Measurements from ENCODE around the gene DHFR2.
A peak's percentile ranks its signal among the peaks of the same experiment; 100 is the strongest.
"Not testable (repeated sequence)": the region's sequence is repeated elsewhere in the genome, so short reads cannot be mapped to it uniquely, and the experiment has no call there.

DHFR2 gene

DNA sequence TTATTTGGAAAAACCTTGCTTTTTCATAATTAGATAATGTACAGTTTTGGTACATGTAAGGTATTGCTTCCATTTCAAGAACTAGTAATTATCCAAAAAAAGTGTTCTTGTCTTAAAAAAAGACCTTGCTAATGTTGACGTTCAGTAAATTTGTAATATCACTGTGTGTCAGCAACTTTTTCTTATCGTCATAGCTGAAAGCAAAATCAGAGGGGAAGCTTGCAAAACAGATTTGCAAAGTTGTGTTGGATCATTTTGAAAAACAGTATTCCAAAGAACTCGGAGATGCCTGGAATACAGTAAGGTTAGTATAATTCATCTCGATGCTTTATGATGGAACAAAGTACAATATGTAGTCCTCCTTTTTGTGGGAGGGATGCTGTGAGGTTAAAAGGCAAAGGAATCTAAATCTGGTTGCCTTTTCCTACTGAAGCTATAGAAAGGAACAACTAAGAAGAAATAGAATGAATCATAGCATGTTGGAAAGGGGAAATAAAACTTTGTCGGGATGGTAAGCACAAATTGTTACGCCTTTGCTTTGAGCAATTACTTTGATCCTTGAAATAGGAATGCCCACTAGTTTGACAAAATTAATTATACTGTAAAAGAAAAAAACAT, 1.6 kb upstream of the DHFR2 start:
- TF ChIP-seq POLR2A (IDR thresholded peaks at IDR 0.05; ENCODE audit: low read depth, low read length) (no peak), TAF1 (IDR thresholded peaks at IDR 0.05; ENCODE audit: borderline replicate concordance, low read depth, low read length) (no peak), POLR2AphosphoS5 (IDR thresholded peaks at IDR 0.05; ENCODE audit: low read depth, low read length) (no peak)
- FAIRE-seq (no peak), DNase-seq (ENCODE audit: insufficient read length) (no peak)

DNA sequence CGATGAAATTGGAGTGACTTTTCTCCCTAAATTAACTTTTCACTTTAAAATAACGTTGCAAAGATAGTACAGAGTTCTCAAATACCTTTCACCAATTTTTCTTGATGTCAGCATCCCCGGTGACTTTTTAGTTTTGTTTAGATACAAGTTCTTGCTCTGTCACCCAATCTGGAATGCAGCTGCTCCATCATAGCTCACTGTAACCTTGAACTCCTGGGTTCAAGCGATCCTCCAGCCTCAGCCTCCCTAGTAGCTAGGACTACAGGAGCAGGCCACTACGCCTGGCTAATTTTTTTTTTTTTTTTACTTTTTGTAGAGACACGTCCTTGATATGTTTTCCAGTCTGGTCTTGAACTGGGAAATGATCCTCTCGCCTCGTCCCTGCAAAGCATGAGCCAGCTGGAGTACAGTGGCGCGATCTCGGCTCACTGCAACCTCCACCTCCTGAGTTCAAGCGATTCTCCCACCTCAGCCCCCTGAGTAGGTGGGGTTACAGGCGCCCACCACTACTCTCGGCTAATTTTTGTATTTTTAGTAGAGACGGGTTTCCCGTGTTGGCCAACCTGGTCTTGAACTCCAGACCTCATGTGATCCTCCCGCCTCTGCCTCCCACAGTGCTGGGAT, 892 bp upstream of the DHFR2 start:
- FAIRE-seq = peak; percentile 21
- TF ChIP-seq POLR2AphosphoS5 (IDR thresholded peaks at IDR 0.05; ENCODE audit: low read depth, low read length) = no peak
- no peak for TF ChIP-seq TAF1 (IDR thresholded peaks at IDR 0.05; ENCODE audit: borderline replicate concordance, low read depth, low read length)
- no peak for TF ChIP-seq POLR2A (IDR thresholded peaks at IDR 0.05; ENCODE audit: low read depth, low read length)
- no peak for DNase-seq (ENCODE audit: insufficient read length)

DNA sequence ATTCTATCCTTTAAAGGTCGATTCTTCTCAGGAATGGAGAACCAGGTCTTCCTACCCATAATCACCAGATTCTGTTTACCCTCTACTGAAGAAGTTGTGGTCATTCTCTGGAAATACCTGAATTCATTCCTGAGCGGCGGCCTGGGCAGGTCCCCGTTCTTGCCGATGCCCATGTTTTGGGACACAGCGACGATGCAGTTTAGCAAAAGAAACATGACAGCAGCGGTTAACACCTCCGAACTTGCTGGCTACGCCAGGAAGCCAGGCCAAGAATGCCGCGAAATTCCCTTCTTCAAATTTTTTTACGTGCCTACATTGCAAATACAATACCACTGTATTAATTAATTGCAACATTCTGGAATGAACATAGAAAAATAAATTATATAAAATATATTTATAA, 1.4 kb downstream of the DHFR2 start:
- TF ChIP-seq TAF1 (IDR thresholded peaks at IDR 0.05; ENCODE audit: borderline replicate concordance, low read depth, low read length) = no peak
- TF ChIP-seq POLR2A (IDR thresholded peaks at IDR 0.05; ENCODE audit: low read depth, low read length) = no peak
- TF ChIP-seq POLR2AphosphoS5 (IDR thresholded peaks at IDR 0.05; ENCODE audit: low read depth, low read length) = no peak
- FAIRE-seq (no peak), DNase-seq (ENCODE audit: insufficient read length) (no peak)

DNA sequence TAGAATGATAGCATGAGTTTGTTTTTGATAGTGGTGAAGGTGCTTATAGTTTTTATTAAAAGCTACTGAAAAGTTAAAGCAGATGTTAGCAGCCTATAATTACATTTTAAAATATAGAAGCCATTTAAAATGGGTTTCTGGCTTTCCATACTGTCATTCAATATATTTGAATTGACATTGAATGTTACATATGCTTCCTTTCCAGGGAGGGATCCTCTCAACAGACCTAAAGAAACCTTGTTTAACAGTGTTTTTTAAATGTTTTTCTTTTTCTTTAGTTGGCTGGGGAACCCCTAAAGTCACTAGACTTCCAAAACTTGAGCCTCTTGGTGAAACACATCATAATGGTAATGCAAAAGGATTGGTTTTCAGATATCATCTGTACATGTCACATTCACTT, 12.2 kb downstream of the DHFR2 start:
- no peak for TF ChIP-seq POLR2AphosphoS5 (IDR thresholded peaks at IDR 0.05; ENCODE audit: low read depth, low read length)
- TF ChIP-seq TAF1 (IDR thresholded peaks at IDR 0.05; ENCODE audit: borderline replicate concordance, low read depth, low read length) = no peak
- TF ChIP-seq POLR2A (IDR thresholded peaks at IDR 0.05; ENCODE audit: low read depth, low read length) = no peak
- DNase-seq (ENCODE audit: insufficient read length) = no peak

DNA sequence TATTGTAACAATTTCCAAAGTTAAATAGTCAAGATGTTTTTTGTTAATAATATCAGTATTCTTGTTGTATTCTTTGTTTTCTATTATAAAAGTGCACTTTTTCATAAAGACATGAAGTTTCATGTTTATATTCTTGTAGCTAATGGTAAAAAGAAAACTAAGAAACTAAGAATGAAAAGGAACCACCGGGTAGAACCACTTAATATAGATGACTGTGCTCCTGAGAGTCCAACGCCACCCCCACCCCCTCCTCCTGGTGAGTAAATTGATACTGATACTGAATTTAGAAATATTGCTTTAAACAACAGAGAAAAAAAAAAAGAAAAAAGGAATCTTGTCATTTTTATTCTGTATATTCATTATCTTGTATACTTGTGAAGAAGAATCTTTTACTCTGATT, 13.4 kb downstream of the DHFR2 start:
- DNase-seq (ENCODE audit: insufficient read length) = no peak
- FAIRE-seq = no peak
- TF ChIP-seq POLR2AphosphoS5 (IDR thresholded peaks at IDR 0.05; ENCODE audit: low read depth, low read length) = no peak
- no peak for TF ChIP-seq TAF1 (IDR thresholded peaks at IDR 0.05; ENCODE audit: borderline replicate concordance, low read depth, low read length)
- no peak for TF ChIP-seq POLR2A (IDR thresholded peaks at IDR 0.05; ENCODE audit: low read depth, low read length)

More for the DNA sequence above, 12.2 kb downstream of the DHFR2 start:
- no peak for FAIRE-seq

DNA sequence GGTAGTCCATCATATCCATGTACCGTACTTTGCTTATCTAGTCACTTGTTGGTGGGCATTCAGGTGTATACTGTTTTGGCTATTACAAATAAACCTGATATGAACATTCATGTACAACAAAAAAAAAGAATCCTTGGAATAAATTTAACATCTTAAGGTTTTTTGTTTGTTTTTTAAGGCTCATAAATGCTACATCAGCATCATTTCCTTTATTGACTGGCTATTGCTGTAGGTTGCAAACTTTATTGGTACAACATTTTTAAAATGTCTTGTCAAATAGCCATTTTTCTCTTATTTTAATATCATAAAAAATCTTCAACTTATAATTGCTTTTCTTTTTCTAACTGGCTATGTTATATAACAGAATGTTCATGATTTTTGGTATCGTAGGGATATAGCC, 16.2 kb downstream of the DHFR2 start:
- TF ChIP-seq TAF1 (IDR thresholded peaks at IDR 0.05; ENCODE audit: borderline replicate concordance, low read depth, low read length) = no peak
- DNase-seq (ENCODE audit: insufficient read length) (no peak), FAIRE-seq (no peak)

- FAIRE-seq; DNase-seq (ENCODE audit: insufficient read length): not testable (repeated sequence)
Observed at GRCh38 chr3:94044100-94044936, 18.4 kb downstream of the DHFR2 start.

DNA sequence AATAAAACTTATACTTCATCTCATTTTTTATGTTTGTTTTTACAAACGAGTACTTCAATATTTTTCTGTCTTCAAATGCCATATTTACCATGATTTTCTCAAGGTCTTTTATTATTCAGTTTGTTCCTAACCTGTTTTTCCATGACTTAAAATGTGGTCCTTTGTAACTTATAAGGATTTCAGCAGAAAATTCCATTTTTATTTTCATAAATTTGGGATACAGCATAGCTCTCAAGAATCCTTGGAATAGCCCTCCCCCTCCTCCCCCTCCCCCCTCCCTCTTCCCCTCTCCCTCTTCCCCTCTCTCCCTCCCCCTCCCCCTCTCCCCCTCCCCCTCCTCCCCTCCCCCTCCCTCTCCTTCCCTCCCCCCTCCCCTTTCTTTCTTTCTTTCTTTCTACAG, 19.4 kb downstream of the DHFR2 start:
- DNase-seq (ENCODE audit: insufficient read length) (no peak), FAIRE-seq (no peak)
- TF ChIP-seq TAF1 (IDR thresholded peaks at IDR 0.05; ENCODE audit: borderline replicate concordance, low read depth, low read length) (no peak), POLR2A (IDR thresholded peaks at IDR 0.05; ENCODE audit: low read depth, low read length) (no peak), POLR2AphosphoS5 (IDR thresholded peaks at IDR 0.05; ENCODE audit: low read depth, low read length) (no peak)

- no peak for TF ChIP-seq POLR2AphosphoS5 (IDR thresholded peaks at IDR 0.05; ENCODE audit: low read depth, low read length)
- DNase-seq (ENCODE audit: insufficient read length) (no peak), FAIRE-seq (no peak)
Observed at GRCh38 chr3:94036909-94037507, 25.7 kb downstream of the DHFR2 start.

GRCh38 chr3:94028093-94028837, 34.5 kb downstream of the DHFR2 start, which contains the start of gene STX19:
TSS of gene STX19 (minus strand) at chr3:94028597. CDS start at chr3:94015269, 13,328 bp downstream.
- FAIRE-seq (peak; percentile 40), DNase-seq (ENCODE audit: insufficient read length) (no peak)
- TF ChIP-seq POLR2A (IDR thresholded peaks at IDR 0.05; ENCODE audit: low read depth, low read length) (no peak), TAF1 (IDR thresholded peaks at IDR 0.05; ENCODE audit: borderline replicate concordance, low read depth, low read length) (no peak), POLR2AphosphoS5 (IDR thresholded peaks at IDR 0.05; ENCODE audit: low read depth, low read length) (no peak)

- no peak for FAIRE-seq
- no peak for TF ChIP-seq TAF1 (IDR thresholded peaks at IDR 0.05; ENCODE audit: borderline replicate concordance, low read depth, low read length)
- no peak for TF ChIP-seq POLR2AphosphoS5 (IDR thresholded peaks at IDR 0.05; ENCODE audit: low read depth, low read length)
- no peak for TF ChIP-seq POLR2A (IDR thresholded peaks at IDR 0.05; ENCODE audit: low read depth, low read length)
- no peak for DNase-seq (ENCODE audit: insufficient read length)
Observed at GRCh38 chr3:94026623-94027022, 36.1 kb downstream of the DHFR2 start.

Measured in GM12892 (cell line).